Measurements from ENCODE around the gene VWC2. TPM values are rescaled to one million over a fixed set of nuclear protein-coding genes. Genes with fewer than 3 reads are reported as not detected.
A peak's percentile ranks its signal among the peaks of the same experiment; 100 is the strongest.

VWC2 gene
- total RNA-seq, 2 donors from 2014 or later: not detected

DNA sequence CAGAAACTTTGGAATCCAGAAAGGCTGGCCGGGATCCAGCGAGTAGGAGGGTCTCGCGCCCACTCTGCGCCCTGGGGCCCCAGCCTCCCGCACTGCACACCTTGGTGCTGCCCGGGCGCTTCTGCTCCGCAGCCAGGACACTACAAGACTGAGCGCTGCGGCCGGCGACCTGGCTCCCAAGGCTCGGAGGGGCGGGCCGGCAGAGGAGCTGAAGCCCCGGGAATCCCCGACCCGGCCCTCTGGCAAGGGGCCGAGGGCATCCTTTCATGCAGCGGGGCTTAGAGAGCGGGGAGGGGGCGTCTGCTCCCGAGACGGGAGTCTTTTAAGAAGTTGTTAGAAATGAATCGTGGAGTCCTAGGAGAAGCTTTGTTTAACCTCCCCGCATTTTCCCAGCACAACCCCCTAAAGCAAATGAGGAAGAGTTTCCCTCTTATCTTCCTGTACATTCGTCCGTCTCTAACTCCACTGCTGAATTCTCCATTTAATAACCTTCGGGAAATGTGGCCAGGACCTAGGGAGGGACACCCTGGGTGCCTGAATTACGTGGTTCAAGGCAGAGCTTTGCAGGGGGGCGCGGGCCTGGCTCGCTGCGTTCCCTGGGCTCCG lies 1.1 kb downstream of the VWC2 start:
- no peak overlapping the region for H3K27ac Mint-ChIP-seq
- H3K36me3 Mint-ChIP-seq: peaks cover 7% of the 10 kb centered on the region
- peaks cover 32 to 37% of the 10 kb centered on the region in 2 donors for H3K27me3 Mint-ChIP-seq
- H3K4me3 Mint-ChIP-seq: no peak overlapping the region
- H3K4me1 Mint-ChIP-seq (ENCODE audit: low read depth in 2 of 2): peaks cover 4 to 5% of the 10 kb centered on the region in 2 donors
- H3K9me3 Mint-ChIP-seq: no peaks in the 10 kb centered on the region
- ATAC-seq (no peak), DNase-seq (ENCODE audit: low spot score) (no peak)

DNA sequence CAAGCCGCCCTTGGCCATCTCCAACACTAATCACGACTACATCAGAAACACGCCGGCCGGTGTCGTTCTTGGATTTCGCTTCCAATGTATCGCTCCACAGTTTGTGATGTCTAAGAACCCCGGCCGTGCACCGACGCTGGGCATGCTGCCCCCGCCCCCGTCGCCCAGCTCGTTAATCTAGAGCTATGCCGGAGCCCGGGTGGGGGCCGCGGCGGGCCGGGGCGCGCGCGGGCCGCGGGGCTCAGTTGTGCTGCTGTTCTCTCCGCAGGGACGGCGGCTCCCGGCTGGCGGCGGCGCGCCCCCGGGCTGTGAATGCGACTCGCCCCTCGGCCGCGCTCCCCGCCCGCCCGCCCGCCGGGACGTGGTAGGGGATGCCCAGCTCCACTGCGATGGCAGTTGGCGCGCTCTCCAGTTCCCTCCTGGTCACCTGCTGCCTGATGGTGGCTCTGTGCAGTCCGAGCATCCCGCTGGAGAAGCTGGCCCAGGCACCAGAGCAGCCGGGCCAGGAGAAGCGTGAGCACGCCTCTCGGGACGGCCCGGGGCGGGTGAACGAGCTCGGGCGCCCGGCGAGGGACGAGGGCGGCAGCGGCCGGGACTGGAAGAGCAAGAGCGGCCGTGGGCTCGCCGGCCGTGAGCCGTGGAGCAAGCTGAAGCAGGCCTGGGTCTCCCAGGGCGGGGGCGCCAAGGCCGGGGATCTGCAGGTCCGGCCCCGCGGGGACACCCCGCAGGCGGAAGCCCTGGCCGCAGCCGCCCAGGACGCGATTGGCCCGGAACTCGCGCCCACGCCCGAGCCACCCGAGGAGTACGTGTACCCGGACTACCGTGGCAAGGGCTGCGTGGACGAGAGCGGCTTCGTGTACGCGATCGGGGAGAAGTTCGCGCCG lies 1.9 kb downstream of the VWC2 start:
- H3K4me3 Mint-ChIP-seq: no peak overlapping the region
- H3K36me3 Mint-ChIP-seq: peaks cover 7% of the 10 kb centered on the region
- no peak overlapping the region for H3K27ac Mint-ChIP-seq
- H3K4me1 Mint-ChIP-seq (ENCODE audit: low read depth in 2 of 2): peaks cover 4 to 5% of the 10 kb centered on the region in 2 donors
- DNase-seq (ENCODE audit: low spot score) (no peak), ATAC-seq (peak in 1 of 2 donors; percentile 37)
- H3K27me3 Mint-ChIP-seq: peaks cover 30 to 40% of the 10 kb centered on the region in 2 donors
- no peaks in the 10 kb centered on the region for H3K9me3 Mint-ChIP-seq

DNA sequence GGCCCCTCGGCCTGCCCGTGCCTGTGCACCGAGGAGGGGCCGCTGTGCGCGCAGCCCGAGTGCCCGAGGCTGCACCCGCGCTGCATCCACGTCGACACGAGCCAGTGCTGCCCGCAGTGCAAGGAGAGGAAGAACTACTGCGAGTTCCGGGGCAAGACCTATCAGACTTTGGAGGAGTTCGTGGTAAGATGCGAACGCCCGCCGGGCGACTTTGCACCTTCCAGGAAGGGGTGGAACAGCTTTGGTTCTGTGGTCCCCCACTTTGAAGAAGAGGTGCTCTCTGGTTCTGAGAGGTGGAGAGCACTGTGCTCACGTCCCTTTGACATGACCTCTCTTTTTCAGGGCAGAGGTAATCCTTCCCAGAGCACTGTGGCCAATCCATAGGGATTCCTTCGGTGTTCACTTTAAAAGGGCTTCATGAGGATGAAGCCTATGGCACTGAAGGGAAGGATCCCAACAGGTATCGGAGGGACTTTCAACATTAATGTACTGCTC lies 2.6 kb downstream of the VWC2 start:
- Mint-ChIP-seq H3K27me3 (peaks cover 30 to 38% of the 10 kb centered on the region in 2 donors), H3K4me3 (no peak overlapping the region), H3K4me1 (ENCODE audit: low read depth in 2 of 2) (peaks cover 4 to 5% of the 10 kb centered on the region in 2 donors), H3K27ac (no peak overlapping the region), H3K9me3 (no peaks in the 10 kb centered on the region), H3K36me3 (peaks cover 7% of the 10 kb centered on the region)
- ATAC-seq (peak in 1 of 2 donors; percentile 21), DNase-seq (ENCODE audit: low spot score) (no peak)

DNA sequence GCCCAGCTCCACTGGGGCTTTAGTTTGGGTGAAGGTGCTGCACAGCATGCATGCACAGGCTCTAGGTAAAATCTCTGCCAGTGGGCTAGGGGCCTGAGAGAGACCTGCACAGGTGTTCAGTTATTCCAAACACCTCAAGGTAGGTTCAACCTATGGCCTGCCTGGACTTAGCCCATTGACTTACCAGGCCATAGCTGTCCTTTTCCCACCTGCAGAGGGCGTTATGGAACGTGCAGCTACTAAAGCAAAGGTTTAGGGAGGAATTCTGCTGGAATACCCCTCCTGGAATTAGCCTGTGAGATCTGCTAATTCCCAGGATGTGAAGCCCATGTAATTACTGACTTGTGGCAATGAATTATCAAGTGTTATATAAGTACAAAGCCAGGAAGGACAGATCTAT lies 3.6 kb downstream of the VWC2 start:
- no peak for ATAC-seq
- Mint-ChIP-seq H3K27me3 (peaks cover 20 to 33% of the 10 kb centered on the region in 2 donors), H3K27ac (no peak overlapping the region), H3K4me3 (no peak overlapping the region), H3K9me3 (no peaks in the 10 kb centered on the region), H3K36me3 (peaks cover 7% of the 10 kb centered on the region), H3K4me1 (ENCODE audit: low read depth in 2 of 2) (peaks cover 4 to 5% of the 10 kb centered on the region in 2 donors)
- no peak for DNase-seq (ENCODE audit: low spot score)

DNA sequence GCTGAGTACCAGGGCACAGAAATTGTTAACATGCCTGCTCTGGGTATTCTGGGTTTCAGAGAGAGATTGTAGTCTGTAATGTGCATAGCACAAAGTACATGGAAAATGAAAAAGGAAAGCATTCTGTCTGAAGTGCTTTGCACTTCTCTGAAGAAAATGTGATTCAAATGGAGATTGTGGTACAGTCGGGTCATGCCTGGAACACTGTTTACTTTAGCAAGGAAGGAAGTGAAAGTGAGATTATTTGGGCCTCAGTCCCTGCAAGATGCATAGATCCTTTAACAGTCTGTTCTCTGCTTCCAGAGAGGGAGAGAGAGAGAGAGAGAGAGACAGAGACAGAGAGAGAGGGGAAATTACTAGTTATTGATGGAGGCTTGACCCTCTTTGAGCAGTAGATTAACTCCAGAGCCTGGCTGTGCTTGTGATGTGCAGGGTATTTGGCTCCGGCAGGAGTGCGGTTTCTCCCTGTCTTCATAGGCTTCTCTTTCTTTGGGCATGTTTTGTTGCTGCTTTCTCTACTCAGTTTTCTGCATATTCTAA lies 5.4 kb downstream of the VWC2 start:
- no peaks in the 10 kb centered on the region for H3K4me1 Mint-ChIP-seq (ENCODE audit: low read depth in 2 of 2)
- no peaks in the 10 kb centered on the region for H3K9me3 Mint-ChIP-seq
- no peak overlapping the region for H3K4me3 Mint-ChIP-seq
- DNase-seq (ENCODE audit: low spot score) (no peak), ATAC-seq (no peak)
- H3K27ac Mint-ChIP-seq: no peak overlapping the region
- peaks cover 6 to 24% of the 10 kb centered on the region in 2 donors for H3K27me3 Mint-ChIP-seq
- H3K36me3 Mint-ChIP-seq: no peaks in the 10 kb centered on the region

DNA sequence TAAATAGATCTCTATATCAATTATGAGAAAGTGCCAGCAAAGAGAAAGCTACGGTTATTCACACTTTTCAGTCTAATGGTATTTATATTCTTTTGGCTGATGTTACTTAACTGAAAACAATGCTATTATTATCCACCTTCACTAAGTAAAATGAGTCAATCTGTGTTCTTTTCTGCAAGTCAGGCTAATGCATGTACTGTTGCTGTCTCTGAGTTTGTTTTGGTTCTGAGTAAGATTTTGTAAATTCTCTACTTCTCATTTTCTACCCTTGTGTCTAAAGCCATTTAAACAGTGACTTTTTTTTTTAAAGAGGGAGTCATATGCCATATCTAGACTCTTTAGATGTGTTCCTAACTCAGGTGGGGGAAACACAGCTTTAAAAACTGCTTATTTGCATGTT lies 7.5 kb downstream of the VWC2 start:
- DNase-seq (ENCODE audit: low spot score): no peak
- Mint-ChIP-seq H3K9me3 (peaks cover 2% of the 10 kb centered on the region), H3K27me3 (peaks cover 0 to 19% of the 10 kb centered on the region in 2 donors), H3K4me3 (no peak overlapping the region), H3K27ac (no peak overlapping the region), H3K36me3 (no peaks in the 10 kb centered on the region), H3K4me1 (ENCODE audit: low read depth in 2 of 2) (no peaks in the 10 kb centered on the region)
- no peak for ATAC-seq

DNA sequence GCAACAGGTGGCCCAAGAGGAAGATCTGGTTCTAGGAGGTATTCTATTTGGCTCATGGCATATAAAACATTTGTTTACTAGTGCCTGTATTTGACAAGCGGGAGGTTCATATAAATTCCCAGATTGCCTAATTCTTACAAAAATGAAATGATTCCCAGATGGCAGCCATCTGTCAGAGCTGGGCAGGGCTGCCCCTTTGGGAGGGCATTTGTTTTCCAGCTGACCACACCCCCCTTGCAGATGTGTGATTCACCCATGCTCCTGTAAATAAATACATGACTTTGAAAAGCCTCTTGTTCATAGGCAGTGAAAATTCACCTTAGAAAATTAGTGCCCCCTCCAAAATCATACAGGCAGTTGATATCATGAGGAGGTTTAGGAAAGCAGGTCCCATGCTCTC lies 8.6 kb downstream of the VWC2 start:
- DNase-seq (ENCODE audit: low spot score): no peak
- Mint-ChIP-seq H3K4me3 (no peak overlapping the region), H3K36me3 (no peaks in the 10 kb centered on the region), H3K27me3 (peaks cover 0 to 15% of the 10 kb centered on the region in 2 donors), H3K4me1 (ENCODE audit: low read depth in 2 of 2) (no peaks in the 10 kb centered on the region), H3K27ac (no peak overlapping the region), H3K9me3 (peaks cover 2% of the 10 kb centered on the region)
- ATAC-seq: no peak

DNA sequence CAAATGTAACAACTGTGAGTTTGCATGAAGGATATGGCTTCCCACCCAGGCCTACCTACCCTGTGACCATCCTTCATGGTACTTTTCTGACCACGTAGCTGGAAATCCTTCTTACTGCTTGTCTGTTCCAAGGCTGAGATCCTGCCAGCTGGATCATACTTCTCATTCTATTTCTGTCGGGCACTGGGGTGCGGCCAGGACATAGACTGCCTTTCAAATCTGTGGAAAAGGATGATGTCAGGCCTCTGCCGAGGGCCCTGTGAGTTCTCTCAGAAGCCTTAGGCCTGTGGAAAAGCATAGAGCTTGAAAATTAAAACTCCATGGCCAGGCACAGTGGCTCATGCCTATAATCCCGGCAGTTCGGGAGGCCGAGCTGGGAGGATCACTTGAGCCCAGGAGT lies 10.0 kb downstream of the VWC2 start:
- Mint-ChIP-seq H3K4me3 (no peak overlapping the region), H3K4me1 (ENCODE audit: low read depth in 2 of 2) (no peaks in the 10 kb centered on the region), H3K36me3 (no peaks in the 10 kb centered on the region), H3K9me3 (peaks cover 6% of the 10 kb centered on the region), H3K27me3 (peaks cover 0 to 9% of the 10 kb centered on the region in 2 donors), H3K27ac (no peak overlapping the region)
- DNase-seq (ENCODE audit: low spot score) (no peak), ATAC-seq (no peak)

DNA sequence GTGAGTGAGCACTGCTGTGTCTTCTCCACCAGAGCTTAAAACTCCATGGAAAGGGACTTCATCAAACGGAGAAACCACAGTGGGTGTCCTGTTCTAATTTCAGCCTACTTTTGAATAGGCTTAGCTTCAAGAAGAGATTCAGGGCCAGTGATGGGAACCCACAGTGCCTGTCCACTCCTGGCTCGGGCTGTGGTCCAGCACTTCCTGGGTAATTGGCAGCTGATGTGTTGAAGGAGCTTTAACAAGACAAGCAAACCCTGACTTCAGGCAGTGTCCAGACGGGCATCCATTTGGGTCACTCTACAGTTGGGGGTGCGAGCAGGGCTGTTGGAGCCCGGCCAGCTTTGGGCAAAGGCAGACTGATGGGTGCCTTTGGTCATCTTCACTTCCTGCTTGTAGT lies 14.5 kb downstream of the VWC2 start:
- no peaks in the 10 kb centered on the region for H3K36me3 Mint-ChIP-seq
- DNase-seq (ENCODE audit: low spot score) (no peak), ATAC-seq (no peak)
- H3K4me1 Mint-ChIP-seq (ENCODE audit: low read depth in 2 of 2): no peaks in the 10 kb centered on the region
- no peak overlapping the region for H3K27ac Mint-ChIP-seq
- peaks cover 14% of the 10 kb centered on the region for H3K9me3 Mint-ChIP-seq
- H3K4me3 Mint-ChIP-seq: no peak overlapping the region
- no peaks in the 10 kb centered on the region for H3K27me3 Mint-ChIP-seq

DNA sequence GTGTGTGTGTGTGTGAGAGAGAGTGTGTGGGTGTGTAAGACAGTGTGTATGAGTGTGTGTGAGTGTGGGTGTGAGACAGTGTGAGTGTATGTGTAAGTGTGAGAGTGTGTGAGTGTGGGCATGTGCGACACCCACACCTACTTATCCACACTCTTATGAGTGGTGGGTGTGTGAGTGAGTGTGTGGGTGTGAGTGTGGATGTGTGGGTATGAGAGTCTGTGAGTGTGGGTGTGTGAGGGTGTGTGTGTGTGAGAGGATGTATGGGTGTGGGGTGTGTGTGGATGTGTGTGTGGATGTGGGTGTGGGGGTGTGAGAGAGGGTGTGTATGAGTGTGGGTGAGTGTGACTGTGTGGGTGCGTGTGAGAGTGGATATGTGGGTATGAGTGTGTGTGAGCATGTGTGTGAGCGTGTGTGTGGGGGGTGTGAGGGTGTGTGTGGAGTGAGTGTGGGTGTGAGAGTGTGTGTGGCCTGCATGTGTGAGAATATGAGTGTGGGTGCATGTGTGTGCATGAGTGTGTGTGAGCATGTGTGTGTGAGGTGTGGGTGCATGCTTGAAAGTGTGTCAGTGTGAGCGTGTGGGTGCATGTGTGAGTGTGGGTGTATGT lies 15.1 kb downstream of the VWC2 start:
- Mint-ChIP-seq H3K27ac (no peak overlapping the region), H3K27me3 (no peaks in the 10 kb centered on the region), H3K4me3 (no peak overlapping the region), H3K4me1 (ENCODE audit: low read depth in 2 of 2) (no peaks in the 10 kb centered on the region), H3K9me3 (peaks cover 14% of the 10 kb centered on the region), H3K36me3 (no peaks in the 10 kb centered on the region)
- DNase-seq (ENCODE audit: low spot score) (no peak), ATAC-seq (peak; percentile 33 to 55)

DNA sequence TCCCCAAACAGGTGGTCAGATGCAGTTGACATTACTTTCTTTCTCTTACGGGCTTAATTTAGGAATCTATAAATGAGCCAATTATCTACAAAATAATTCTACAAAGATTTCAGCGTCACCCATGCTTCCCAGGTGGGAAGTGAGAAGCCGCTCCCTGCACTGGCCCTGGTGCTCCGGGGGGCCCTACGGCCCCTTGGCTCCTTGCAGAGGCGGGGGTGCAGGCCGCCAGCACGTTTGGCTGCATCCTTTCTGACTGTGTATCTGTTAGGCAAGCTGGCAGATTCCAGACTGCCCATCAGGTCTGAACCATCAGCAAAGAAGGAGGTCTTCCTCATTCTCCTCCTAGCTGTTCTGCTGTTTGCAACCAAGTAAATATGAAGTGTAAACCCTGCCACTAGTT lies 16.3 kb downstream of the VWC2 start:
- H3K9me3 Mint-ChIP-seq: peaks cover 14% of the 10 kb centered on the region
- ATAC-seq (no peak), DNase-seq (ENCODE audit: low spot score) (no peak)
- no peak overlapping the region for H3K27ac Mint-ChIP-seq
- no peak overlapping the region for H3K4me3 Mint-ChIP-seq
- no peaks in the 10 kb centered on the region for H3K4me1 Mint-ChIP-seq (ENCODE audit: low read depth in 2 of 2)
- H3K27me3 Mint-ChIP-seq: no peaks in the 10 kb centered on the region
- no peaks in the 10 kb centered on the region for H3K36me3 Mint-ChIP-seq

DNA sequence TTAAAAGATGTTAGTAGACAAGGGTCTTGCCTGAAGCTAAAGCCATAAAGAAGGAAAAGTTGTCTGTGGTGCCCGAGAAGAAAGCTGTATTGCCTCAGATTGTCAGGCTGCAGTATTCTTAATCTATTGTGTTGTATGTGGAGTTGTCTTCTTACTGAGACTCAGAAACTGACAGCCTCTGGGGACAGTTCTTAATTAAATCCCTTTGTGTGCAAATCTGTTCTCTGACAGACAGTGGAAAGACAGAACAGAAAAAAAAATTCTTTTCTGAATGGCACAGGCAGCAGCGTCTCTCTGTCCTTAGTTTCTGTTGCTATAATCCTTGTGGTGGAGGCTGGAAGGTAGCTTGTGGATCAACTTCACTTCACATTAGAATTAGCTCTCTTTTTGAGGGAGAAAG lies 16.8 kb downstream of the VWC2 start:
- no peaks in the 10 kb centered on the region for H3K4me1 Mint-ChIP-seq (ENCODE audit: low read depth in 2 of 2)
- DNase-seq (ENCODE audit: low spot score): no peak
- H3K4me3 Mint-ChIP-seq: no peak overlapping the region
- no peaks in the 10 kb centered on the region for H3K27me3 Mint-ChIP-seq
- no peaks in the 10 kb centered on the region for H3K36me3 Mint-ChIP-seq
- H3K9me3 Mint-ChIP-seq: peaks cover 12% of the 10 kb centered on the region
- H3K27ac Mint-ChIP-seq: no peak overlapping the region
- ATAC-seq: no peak

DNA sequence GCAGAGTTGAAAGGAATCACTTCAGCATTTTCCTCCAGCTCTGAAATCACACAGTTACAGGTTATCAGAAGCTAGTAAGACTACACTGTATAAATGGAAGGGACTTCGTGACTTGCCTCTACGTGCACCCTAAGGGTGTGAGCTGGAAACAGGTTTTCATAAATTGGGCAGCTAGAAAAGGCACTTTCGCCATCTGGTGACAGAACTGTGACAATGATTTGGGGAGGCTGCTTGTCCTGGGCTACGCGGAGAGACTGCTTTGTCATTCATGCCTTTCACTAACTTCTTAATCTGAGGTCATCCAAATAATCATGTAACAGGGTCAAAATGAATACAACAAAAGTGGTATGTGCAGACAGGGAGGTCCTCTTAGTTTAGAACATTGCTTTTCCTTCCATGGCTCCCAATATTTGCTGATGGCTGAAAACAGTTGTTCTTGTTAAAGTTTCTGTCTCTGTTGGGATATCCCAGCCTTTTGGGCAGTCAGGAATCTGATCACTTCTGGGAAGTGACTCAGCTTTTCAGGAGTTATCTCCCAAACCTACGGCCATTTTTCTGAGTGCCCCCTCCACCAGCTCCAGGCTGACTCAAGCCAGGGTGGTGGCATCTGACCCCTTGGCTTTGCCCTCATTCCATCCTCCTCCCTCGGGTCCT lies 17.8 kb downstream of the VWC2 start:
- no peaks in the 10 kb centered on the region for H3K4me1 Mint-ChIP-seq (ENCODE audit: low read depth in 2 of 2)
- no peak for DNase-seq (ENCODE audit: low spot score)
- ATAC-seq: no peak
- H3K9me3 Mint-ChIP-seq: peaks cover 12% of the 10 kb centered on the region
- no peaks in the 10 kb centered on the region for H3K27me3 Mint-ChIP-seq
- H3K4me3 Mint-ChIP-seq: no peak overlapping the region
- H3K27ac Mint-ChIP-seq: no peak overlapping the region
- no peaks in the 10 kb centered on the region for H3K36me3 Mint-ChIP-seq

Measured in natural killer cell treated with Interleukin-12 subunit alpha and Interleukin-12 subunit beta and Interleukin-15 and Interleukin-18, amount 100 ng/mL, for 72 hours (primary cell).